Iris pigment epithelial cell (primary cell): ENCODE data around the gene DEGS2.
A peak's percentile ranks its signal among the peaks of the same experiment; 100 is the strongest.
"Not testable (repeated sequence)": the region's sequence is repeated elsewhere in the genome, so short reads cannot be mapped to it uniquely, and the experiment has no call there.

Experiments used
- DNase-seq: peaks from one replicate; pipeline ENCODE4 v3.0.0-alpha.2; 2011; ENCODE audit warnings: low read depth

DEGS2 gene

DNA sequence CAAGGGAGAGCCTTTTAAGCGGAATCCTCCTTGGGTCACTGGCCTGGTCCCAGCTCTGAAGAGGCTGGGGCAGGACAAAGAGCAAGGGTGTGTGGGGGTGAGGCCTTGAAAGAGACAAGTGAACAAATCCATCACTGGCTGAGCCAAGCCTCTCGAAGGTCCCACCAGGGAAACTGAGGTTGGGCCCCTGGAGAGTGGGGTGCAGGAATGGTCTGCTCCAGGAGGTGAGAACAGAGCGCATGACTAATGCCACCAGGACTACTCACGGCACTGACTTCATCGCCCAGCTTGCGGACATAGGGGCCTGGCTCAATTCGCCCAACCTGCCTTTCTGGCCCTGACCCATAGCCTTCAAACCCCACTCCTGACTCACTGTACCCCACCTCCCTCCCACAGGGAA lies 19.2 kb upstream of the DEGS2 start:
- DNase-seq: no peak

GRCh38 chr14:100176811-100177327 lies 17.4 kb upstream of the DEGS2 start:
- no peak for DNase-seq

- no peak for DNase-seq
Measured at GRCh38 chr14:100173353-100173752, 13.9 kb upstream of the DEGS2 start.

- no peak for DNase-seq
Measured at GRCh38 chr14:100172811-100173210, 13.4 kb upstream of the DEGS2 start.

- DNase-seq: no peak
Measured at GRCh38 chr14:100170880-100171279, 11.4 kb upstream of the DEGS2 start.

DNA sequence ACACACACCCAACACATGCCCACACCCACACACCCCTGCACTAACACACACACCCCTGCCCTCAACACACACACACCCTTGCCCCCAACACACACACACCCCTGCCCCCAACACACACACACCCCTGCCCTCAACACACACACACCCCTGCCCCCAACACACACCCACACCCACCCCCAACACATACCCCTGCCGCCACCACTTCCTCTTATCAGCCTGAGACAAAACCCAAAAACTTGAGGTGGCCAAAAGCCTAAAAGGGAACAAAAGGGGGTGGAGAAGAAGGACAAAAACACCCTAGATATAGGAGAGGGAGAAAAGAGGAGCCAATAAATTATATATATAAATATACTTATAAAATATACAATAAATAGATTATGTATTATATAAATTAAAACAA lies 9.1 kb upstream of the DEGS2 start:
- no peak for DNase-seq

GRCh38 chr14:100165831-100166440 lies 6.5 kb upstream of the DEGS2 start:
- DNase-seq: no peak

GRCh38 chr14:100165376-100165775 lies 5.9 kb upstream of the DEGS2 start:
- no peak for DNase-seq

DNA sequence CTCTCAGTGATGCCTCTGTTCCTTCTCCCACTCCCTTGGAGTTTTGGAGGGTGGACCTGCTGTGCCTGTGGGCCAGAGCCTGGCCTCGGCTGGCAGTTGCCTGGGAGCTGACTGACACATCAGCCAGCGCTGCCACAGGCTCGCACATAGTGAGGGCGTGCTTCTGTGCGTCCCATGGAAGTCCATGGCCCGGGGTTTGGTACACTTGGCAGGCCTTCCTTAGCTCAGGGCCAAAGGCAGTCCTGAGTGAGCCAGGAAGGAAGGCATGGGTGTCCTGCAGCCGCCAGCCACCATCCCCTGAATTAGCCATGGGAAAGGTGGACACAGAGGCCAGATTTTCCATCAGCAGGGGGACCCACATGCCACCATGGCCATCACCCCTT lies 1.1 kb upstream of the DEGS2 start:
- no peak for DNase-seq

GRCh38 chr14:100159865-100160533 lies 554 bp upstream of the DEGS2 start:
- no peak for DNase-seq

DNA sequence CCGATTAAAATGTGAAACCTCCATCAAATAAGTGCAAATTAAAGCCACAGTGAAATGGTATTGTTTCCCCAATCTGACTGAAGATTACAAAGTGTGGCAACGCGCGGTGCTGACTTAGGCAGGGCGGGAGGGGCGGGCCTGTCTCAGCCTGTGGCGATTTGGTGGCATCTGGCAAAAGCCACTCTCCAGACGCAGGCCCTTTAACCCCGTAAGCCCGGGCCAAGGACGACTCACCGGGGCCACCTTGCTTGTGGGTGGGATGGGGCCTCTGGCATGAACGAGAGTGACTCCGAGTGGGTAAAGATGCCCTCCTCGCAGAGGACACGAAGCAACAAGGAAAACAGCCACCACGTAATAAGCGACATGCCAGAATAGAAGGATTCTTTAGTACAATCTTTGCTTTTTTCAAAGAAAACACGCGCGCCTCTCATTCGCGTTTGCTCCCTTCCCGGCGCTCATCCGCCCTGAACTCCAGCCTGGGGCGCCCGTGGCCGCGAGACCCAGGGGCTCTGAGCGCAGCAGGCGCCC lies 815 bp downstream of the DEGS2 start:
- DNase-seq: no peak

GRCh38 chr14:100157548-100158232 lies 1.8 kb downstream of the DEGS2 start:
- not testable (repeated sequence) for DNase-seq

DNA sequence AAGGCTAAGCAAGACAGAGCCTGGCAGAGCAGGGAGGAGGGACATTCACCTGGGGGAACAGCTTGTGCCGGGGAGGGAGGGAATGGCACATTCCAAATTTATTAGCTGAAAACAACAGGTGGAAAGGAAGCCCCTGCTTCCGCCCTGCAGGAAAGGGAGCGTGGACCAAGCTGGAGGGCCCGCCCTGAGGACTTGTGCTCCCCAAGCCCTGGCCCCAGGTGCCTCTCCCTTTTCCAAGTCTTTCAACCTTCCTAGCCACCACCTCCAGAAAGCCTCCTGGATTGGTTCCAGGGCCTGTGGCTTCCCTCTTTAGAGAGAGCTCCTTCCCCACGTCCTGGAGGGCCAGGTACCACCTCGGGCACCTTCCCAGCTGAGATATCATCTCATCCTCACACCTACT lies 2.7 kb downstream of the DEGS2 start:
- no peak for DNase-seq

- DNase-seq: no peak
Measured at GRCh38 chr14:100155756-100156616, 3.5 kb downstream of the DEGS2 start.

DNA sequence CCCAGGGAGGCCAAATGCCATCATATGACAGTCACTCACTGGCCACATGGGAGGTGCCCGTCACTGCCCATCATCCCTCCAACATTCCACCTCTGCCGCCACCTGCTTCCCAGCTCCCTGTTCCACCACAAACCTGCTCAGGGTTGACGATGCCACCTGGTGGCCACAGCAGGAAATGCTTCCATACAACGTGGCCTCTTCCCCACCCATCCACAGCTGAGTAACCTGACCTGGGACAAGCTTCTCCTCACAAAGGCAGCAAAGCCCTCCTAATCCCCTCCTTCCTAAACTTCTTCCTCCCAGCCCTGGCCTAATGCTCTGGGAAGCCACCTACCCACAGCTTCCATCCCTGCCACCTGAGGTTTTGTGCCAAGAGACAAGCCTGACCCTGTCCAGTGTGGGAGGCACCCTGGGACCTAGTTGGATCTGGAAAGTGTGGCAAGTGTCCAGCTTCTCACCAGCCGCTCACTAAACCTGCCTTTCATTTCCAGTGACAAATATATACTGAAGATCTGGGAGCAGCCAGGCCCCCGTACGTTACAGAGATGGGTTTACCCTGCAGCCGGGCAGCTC lies 4.3 kb downstream of the DEGS2 start:
- DNase-seq: peak; percentile 29

- no peak for DNase-seq
Measured at GRCh38 chr14:100153560-100153959, 5.9 kb downstream of the DEGS2 start.

DNA sequence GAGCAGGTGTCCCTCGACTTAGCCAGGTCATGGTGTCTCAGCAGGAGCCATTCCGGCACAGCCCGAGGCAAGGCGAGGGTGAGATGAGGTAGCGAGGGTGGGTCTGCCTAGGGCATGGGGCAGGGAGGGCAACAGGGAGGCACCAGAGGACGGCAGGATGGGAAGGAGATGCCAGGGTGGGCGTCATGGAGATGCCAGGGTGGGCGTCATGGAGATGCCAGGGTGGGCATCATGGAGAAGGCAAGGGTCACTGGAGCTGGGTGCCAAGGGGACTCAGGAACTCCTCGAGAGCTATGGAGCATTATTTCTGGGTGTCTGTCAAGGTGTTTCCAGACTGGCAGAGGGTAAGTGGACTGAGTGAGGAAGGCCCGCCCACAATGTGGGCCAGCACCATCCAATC lies 7.4 kb downstream of the DEGS2 start:
- no peak for DNase-seq

GRCh38 chr14:100150932-100151587 lies 8.4 kb downstream of the DEGS2 start:
- DNase-seq: no peak

DNA sequence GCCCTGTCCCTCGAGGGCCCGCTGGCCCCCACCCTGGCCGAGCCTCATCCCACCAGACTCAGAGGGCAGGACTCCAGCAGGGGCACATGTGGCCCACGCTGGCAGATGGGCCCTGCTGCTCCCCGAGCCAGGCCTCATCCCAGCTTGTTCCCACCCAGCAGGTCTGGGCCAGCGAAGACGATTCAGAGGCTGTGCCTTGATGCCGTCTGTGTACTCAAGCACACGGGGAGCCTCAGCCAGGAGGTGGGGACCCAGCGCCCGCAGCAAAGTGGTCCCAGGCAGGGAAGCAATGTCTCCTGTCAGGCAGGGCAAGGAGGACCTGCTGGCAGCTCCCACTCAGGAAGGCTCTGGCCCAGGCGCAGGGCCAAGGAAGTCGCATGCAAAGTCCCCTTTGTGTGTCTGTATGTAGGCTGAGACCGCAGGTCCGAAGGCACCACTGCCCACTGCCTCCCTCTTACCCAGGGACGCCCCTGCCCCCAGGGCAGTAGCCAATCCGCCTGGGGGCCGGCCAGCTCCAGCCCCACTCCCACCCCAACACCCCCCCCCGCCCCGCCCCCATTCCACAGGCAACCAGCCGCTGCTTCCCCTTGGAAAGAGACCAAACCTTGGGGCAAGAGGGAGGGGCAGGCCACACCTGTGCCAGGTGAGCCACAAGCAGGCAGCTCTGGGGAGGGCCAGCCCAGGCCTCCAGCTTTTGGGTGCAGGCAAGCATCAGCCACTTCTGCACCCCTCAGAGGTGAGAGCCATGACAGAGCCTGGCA lies 9.4 kb downstream of the DEGS2 start:
- DNase-seq: no peak
